A549 treated with RU486 at 1 μM for 4 hours (cell line): ENCODE results near the gene DMXL1. TPM values are rescaled to one million over a fixed set of nuclear protein-coding genes. Genes with fewer than 3 reads are reported as not detected.

Source experiments
- total RNA-seq: library from RNA; stranded (reverse); fragments of 200-300 nt; extraction: Qiagen RNA extraction; gene quantifications from 5 replicates; pipeline ENCODE4 v1.2.3, GENCODE V29; 2022; ENCODE audit warnings: low read depth

The DMXL1 gene, protein sequence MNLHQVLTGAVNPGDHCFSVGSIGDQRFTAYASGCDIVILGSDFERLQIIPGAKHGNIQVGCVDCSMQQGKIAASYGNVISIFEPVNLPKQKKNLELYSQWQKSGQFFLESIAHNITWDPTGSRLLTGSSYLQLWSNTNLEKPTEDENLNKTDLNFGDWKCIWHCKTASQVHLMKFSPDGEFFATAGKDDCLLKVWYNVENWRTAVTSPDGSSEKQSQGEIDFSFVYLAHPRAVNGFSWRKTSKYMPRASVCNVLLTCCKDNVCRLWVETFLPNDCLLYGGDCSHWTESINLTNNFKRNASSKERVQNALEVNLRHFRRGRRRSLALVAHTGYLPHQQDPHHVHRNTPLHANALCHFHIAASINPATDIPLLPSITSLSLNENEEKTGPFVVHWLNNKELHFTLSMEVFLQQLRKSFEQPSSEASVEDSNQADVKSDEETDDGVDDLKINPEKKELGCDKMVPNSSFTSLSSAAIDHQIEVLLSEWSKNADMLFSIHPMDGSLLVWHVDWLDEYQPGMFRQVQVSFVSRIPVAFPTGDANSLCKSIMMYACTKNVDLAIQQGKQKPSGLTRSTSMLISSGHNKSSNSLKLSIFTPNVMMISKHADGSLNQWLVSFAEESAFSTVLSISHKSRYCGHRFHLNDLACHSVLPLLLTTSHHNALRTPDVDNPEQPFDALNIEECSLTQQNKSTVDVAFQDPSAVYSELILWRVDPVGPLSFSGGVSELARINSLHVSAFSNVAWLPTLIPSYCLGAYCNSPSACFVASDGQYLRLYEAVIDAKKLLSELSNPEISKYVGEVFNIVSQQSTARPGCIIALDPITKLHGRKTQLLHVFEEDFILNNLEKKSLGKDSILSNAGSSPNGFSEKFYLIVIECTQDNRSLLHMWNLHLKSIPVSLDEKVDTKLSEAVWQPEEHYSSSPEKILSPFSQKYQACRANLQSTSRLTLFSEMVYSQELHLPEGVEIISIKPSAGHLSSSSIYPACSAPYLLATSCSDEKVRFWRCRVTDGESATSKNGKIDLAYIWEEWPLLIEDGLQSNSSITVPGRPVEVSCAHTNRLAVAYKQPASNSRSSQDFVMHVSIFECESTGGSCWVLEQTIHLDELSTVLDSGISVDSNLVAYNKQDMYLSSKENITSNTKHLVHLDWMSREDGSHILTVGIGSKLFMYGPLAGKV (N-terminal part only)
- 5.2 to 10.5 TPM (median 9.5 TPM) in 5 replicates for total RNA-seq

DNA sequence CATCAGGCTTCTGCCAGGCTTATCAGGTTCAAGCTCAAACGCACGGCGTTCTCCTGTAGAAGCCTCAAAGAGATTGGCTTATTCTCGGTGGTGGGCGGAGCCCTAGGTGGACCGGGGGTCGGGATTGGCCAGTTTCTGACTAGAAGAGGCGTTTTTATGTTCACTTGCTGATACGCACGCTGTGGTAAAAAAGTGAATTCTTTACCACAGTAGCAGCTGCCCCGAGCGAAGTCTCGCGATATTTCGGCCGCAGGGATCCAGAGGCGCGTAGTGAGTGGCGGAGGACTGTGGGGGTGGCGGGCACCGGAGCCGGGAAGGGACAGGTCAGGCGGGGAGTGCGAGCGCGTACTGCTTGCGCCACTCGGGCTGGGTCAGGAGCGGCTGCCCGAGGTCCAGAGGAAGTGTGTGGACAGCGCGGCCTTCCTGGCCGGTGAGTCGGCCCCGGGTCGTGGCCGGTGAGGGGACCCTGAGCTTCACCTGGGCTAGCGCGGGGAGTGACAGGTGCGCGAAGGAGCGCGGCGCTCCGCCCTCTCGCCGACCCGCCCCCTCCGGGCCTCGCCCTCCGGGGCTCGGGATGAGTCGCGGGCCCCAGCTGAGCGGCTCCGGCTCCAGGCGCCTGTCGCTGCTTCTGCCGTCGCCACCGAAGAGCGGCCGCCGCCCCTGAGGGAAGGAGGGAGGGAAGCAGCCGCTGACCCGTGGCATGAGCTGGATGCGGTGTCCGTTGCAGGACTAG is at the start of gene DMXL1:
TSS of gene DMXL1 (plus strand) at position 260 of the 733 bp plus-strand sequence. CDS start 483 bp downstream, outside the sequence.

Other genes with a start within 250 kb of the DMXL1 start
- gene DTWD2, start 82.5 kb upstream of the DMXL1 start, total RNA-seq = 0.74 to 2.0 TPM (median 1.7 TPM) in 5 replicates